Body of pancreas (tissue), 4 donors: ENCODE data around the gene NXPH2. TPM values are rescaled to one million over a fixed set of nuclear protein-coding genes. Genes with fewer than 3 reads are reported as not detected.

Experiments
- ATAC-seq: fragments of 150-250 bp; one replicate; pipeline ENCODE4 v1.9.1; 2016
- DNase-seq, 4 donors: peaks; one replicate each; pipeline ENCODE4 v3.0.0-alpha.2; 2019
- H3K27ac ChIP-seq, 4 donors: fragments of 200-600 bp; sonication (generic); 1 replicate in 3 of 4; 2 replicates in 1 of 4; pipeline versions ENCODE4 v1.5.1 to v1.6.1; 2016 to 2019; ENCODE audit warnings: mild to moderate bottlenecking in 1 of 4, mixed read lengths in 1 of 4, moderate library complexity in 1 of 4
- H3K27me3 ChIP-seq, 2 donors: fragments of 200-600 bp; sonication (generic); one replicate each; pipeline ENCODE4 v1.6.0; 2016; ENCODE audit warnings: mild to moderate bottlenecking in 1 of 2
- H3K36me3 ChIP-seq, 2 donors: fragments of 200-600 bp; sonication (generic); replicated peaks in 1 of 2; 2 replicates each; pipeline ENCODE4 v1.5.1; 2016; ENCODE audit warnings: low read depth in 2 of 2; ENCODE audit not compliant: insufficient read depth in 1 of 2
- H3K4me1 ChIP-seq: fragments of 200-600 bp; sonication (generic); one replicate; pipeline ENCODE4 v1.6.0; 2016
- H3K4me3 ChIP-seq, 2 donors: fragments of 200-600 bp; sonication (generic); 1 replicate in 1 of 2; 2 replicates in 1 of 2; pipeline ENCODE4 v1.5.1; 2016 to 2019
- H3K9me3 ChIP-seq, 3 donors: fragments of 200-600 bp; sonication (generic); 1 replicate in 2 of 3; 2 replicates in 1 of 3; pipeline ENCODE4 v1.5.1; 2016
- CTCF ChIP-seq, 7 experiments: fragments of 450-650 bp in 4 of 7; fragments of 200-600 bp in 3 of 7; sonication (generic) in 3 of 7; IDR thresholded peaks; one replicate each; pipeline ENCODE4 v1.5.1; 2016 to 2019; ENCODE audit warnings: antibody characterized with exemption in 7 of 7
- POLR2A ChIP-seq, 3 donors: fragments of 450-650 bp; IDR thresholded peaks; one replicate each; pipeline ENCODE4 v1.6.1; 2016; ENCODE audit warnings: antibody characterized with exemption in 3 of 3, mild to moderate bottlenecking in 2 of 3
- WGBS, 2 donors: methylation state at CpG; one replicate each; pipeline ENCODE4 v1.1.5; 2017; 5-methylcytosine and 5-hydroxymethylcytosine counted together
- intact Hi-C: fragments of 100-400 bp; cut with DNase I; formaldehyde crosslinking; loops from one replicate; pipeline ENCODE4 v1.15.1; 2023
- total RNA-seq, 2 donors: library from RNA; depleted of rRNA; stranded (reverse); fragments of >200 nt; gene quantifications; one replicate each; pipeline ENCODE4 v1.1.0, GENCODE V29; 2016

Gene NXPH2
- total RNA-seq, 2 donors from 2014 or later = not detected

GRCh38 chr2:138630164-138630563 is 150.0 kb downstream of the NXPH2 start:
- no peak for TF ChIP-seq POLR2A (IDR thresholded peaks at IDR 0.05)
- TF ChIP-seq CTCF (IDR thresholded peaks at IDR 0.05) = no peak
- 80 to 81% methylated on average over 2 of the region's 2 CpGs for WGBS, 2 donors
- DNase-seq (no peak), ATAC-seq (no peak)
- Histone ChIP-seq H3K27me3 (no peaks in the 10 kb centered on the region), H3K4me3 (no peak overlapping the region), H3K9me3 (no peaks in the 10 kb centered on the region), H3K4me1 (no peaks in the 10 kb centered on the region), H3K36me3 (no peaks in the 10 kb centered on the region), H3K27ac (no peak overlapping the region)
- intact Hi-C loops = no loop called here

- intact Hi-C loops = no loop called here
- H3K36me3 ChIP-seq = no peaks in the 10 kb centered on the region
- 87 to 88% methylated on average over 1 of the region's 1 CpG for WGBS, 2 donors
- H3K9me3 ChIP-seq = no peaks in the 10 kb centered on the region
- DNase-seq (no peak), ATAC-seq (no peak)
- TF ChIP-seq CTCF (IDR thresholded peaks at IDR 0.05) (no peak), POLR2A (IDR thresholded peaks at IDR 0.05) (no peak)
- H3K4me3 ChIP-seq = no peak overlapping the region
- H3K27me3 ChIP-seq = no peaks in the 10 kb centered on the region
- H3K27ac ChIP-seq = no peak overlapping the region
- H3K4me1 ChIP-seq = no peaks in the 10 kb centered on the region
Measured at GRCh38 chr2:138626148-138626547, 154.0 kb downstream of the NXPH2 start.

- Histone ChIP-seq H3K36me3 (no peaks in the 10 kb centered on the region), H3K4me3 (no peak overlapping the region), H3K4me1 (no peaks in the 10 kb centered on the region), H3K27me3 (no peaks in the 10 kb centered on the region), H3K9me3 (no peaks in the 10 kb centered on the region), H3K27ac (no peak overlapping the region)
- DNase-seq (no peak), ATAC-seq (no peak)
- 52 to 80% methylated on average over 3 of the region's 3 CpGs for WGBS, 2 donors
- intact Hi-C loops = no loop called here
- no peak for TF ChIP-seq CTCF (IDR thresholded peaks at IDR 0.05)
- TF ChIP-seq POLR2A (IDR thresholded peaks at IDR 0.05) = no peak
Measured at GRCh38 chr2:138622613-138623012, 157.6 kb downstream of the NXPH2 start.

GRCh38 chr2:138621139-138621538 is 159.1 kb downstream of the NXPH2 start:
- Histone ChIP-seq H3K36me3 (no peaks in the 10 kb centered on the region), H3K4me3 (no peak overlapping the region), H3K27ac (no peak overlapping the region), H3K9me3 (no peaks in the 10 kb centered on the region), H3K27me3 (no peaks in the 10 kb centered on the region), H3K4me1 (no peaks in the 10 kb centered on the region)
- TF ChIP-seq POLR2A (IDR thresholded peaks at IDR 0.05) (no peak), CTCF (IDR thresholded peaks at IDR 0.05) (peak in 1 of 7 experiments; percentile 10)
- intact Hi-C loops = no loop called here
- 25 to 27% methylated on average over 3 of the region's 3 CpGs for WGBS, 2 donors
- no peak for ATAC-seq
- DNase-seq = no peak

GRCh38 chr2:138620431-138620830 is 159.8 kb downstream of the NXPH2 start:
- H3K4me3 ChIP-seq = no peak overlapping the region
- no peak for ATAC-seq
- no peak overlapping the region for H3K27ac ChIP-seq
- no peaks in the 10 kb centered on the region for H3K36me3 ChIP-seq
- no peaks in the 10 kb centered on the region for H3K4me1 ChIP-seq
- intact Hi-C loops = no loop called here
- no peaks in the 10 kb centered on the region for H3K9me3 ChIP-seq
- WGBS, 2 donors = 74 to 75% methylated on average over 2 of the region's 2 CpGs
- no peak for DNase-seq
- no peaks in the 10 kb centered on the region for H3K27me3 ChIP-seq
- TF ChIP-seq CTCF (IDR thresholded peaks at IDR 0.05) = no peak
- no peak for TF ChIP-seq POLR2A (IDR thresholded peaks at IDR 0.05)
